ENCODE measurements around the gene RPA1. TPM values are rescaled to one million over a fixed set of nuclear protein-coding genes. Genes with fewer than 3 reads are reported as not detected.
A peak's percentile ranks its signal among the peaks of the same experiment; 100 is the strongest.

Gene RPA1
- total RNA-seq (2021) (201 and 212 TPM in 2 replicates), Bru-seq, nascent RNA (percentile 82 among the genes with signal in this experiment), BruChase-seq, experiment 1, labeled RNA remaining after a 2-hour chase (percentile 80 among the genes with signal in this experiment), BruChase-seq, experiment 2, labeled RNA remaining after a 6-hour chase (percentile 84 among the genes with signal in this experiment)
- long read RNA-seq, full-length matches to known transcripts: 243 of 322 reads
- long read RNA-seq, partial matches to known transcripts: 61 of 322 reads
- long read RNA-seq, other reads (novel, unspliced or antisense): 18 of 322 reads

DNA sequence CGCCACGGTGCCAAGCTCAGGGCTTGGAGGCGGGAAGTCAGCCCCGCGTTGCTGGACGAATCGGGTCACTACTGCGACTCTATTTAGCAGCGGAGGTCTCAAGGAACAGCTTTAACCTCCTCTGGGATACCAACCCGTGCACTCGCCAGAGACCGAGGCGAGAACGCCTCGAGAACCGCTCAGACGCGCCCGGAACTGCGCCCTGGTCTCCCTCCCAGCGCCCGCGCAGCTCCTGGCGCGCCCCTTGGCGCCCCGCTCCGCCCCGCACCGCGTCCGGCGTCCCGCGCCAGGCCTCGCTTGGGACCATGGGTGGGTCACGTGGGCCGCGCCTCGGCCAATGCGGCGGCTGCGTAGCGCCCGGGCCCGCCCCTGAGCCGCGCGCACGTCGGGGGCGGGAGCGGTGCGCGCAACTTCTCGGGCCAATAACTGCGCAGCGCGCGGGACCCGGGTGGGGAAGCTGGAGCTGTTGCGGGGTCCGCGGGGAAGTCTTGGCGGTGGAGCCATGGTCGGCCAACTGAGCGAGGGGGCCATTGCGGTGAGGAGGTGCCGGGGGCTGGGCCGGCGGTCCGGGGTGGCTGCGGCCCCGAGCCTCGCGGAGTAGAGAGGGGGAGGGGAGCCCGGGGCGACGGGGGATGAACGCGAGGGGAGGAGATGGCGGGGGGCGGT, at the start of gene RPA1, which contains the start of gene SMYD4:
RPA1 (plus strand) TSS at position 414 of the 666 bp plus-strand sequence; CDS start at position 503, 89 bp downstream.
SMYD4 (minus strand) TSS at position 311 of the 666 bp plus-strand sequence. CDS start 1,908 bp downstream, outside the sequence.
- ChIA-PET CTCF (interaction anchor here (0.6 to 1.1 kb wide), 4 partner anchors 34 to 99 kb away, joined by 3 to 7 read pairs (median 3); no protein-coding TSS in a partner anchor), POLR2A (ENCODE audit: unreplicated experiment) (interaction anchor here (0.5 to 1.4 kb wide), 8 partner anchors 9 to 181 kb away, joined by 3 to 11 read pairs (median 6); no protein-coding TSS in a partner anchor)
- peak within 1 kb of the TSS; percentile 96 for H3K4me3 ChIP-seq
- peaks cover 19% of the 10 kb centered on the region for H3F3A ChIP-seq (ENCODE audit: insufficient read depth, low read depth)
- DNase-seq: peak; percentile 70 to 92
- no TSS peak for BruUV-seq (replicated peaks)
- no peak for TF ChIP-seq EZH2 (IDR thresholded peaks at IDR 0.05; ENCODE audit: low read depth)
- TF ChIP-seq, protein P1, sequence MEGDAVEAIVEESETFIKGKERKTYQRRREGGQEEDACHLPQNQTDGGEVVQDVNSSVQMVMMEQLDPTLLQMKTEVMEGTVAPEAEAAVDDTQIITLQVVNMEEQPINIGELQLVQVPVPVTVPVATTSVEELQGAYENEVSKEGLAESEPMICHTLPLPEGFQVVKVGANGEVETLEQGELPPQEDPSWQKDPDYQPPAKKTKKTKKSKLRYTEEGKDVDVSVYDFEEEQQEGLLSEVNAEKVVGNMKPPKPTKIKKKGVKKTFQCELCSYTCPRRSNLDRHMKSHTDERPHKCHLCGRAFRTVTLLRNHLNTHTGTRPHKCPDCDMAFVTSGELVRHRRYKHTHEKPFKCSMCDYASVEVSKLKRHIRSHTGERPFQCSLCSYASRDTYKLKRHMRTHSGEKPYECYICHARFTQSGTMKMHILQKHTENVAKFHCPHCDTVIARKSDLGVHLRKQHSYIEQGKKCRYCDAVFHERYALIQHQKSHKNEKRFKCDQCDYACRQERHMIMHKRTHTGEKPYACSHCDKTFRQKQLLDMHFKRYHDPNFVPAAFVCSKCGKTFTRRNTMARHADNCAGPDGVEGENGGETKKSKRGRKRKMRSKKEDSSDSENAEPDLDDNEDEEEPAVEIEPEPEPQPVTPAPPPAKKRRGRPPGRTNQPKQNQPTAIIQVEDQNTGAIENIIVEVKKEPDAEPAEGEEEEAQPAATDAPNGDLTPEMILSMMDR (conservative IDR thresholded peaks at IDR 0.05): no peak
- peaks cover 68% of the 10 kb centered on the region for H3K79me2 ChIP-seq (ENCODE audit: low read depth)
- intact Hi-C loops (cut with micrococcal nuclease; ENCODE audit: unreplicated experiment): loop anchor here (2.0 kb wide), 1 partner anchor 113 kb away; no protein-coding TSS in a partner anchor
- H3K27ac ChIP-seq: peak within 1 kb of the TSS; percentile 27; the same call in 1 of the 2 replicates
- H2AFZ ChIP-seq: peak within 1 kb of the TSS; percentile 88
- H3K9me2 ChIP-seq (ENCODE audit: insufficient read depth): no peaks in the 10 kb centered on the region
- H4K20me1 ChIP-seq (ENCODE audit: insufficient read depth): peaks cover under 1% of the 10 kb centered on the region; the same call in 1 of the 2 replicates
- no peaks in the 10 kb centered on the region for H3K9me3 ChIP-seq (ENCODE audit: insufficient read depth, low read depth)
- no peaks in the 10 kb centered on the region for H3K27me3 ChIP-seq (ENCODE audit: insufficient read depth, low read depth)
- H3K4me2 ChIP-seq: peak within 1 kb of the TSS; percentile 96
- peaks cover 18% of the 10 kb centered on the region for H3K4me1 ChIP-seq (replicated peaks; ENCODE audit: insufficient read depth)
- peaks cover 12% of the 10 kb centered on the region; the same call in 1 of the 2 replicates for H3K36me3 ChIP-seq (ENCODE audit: low read depth)

DNA sequence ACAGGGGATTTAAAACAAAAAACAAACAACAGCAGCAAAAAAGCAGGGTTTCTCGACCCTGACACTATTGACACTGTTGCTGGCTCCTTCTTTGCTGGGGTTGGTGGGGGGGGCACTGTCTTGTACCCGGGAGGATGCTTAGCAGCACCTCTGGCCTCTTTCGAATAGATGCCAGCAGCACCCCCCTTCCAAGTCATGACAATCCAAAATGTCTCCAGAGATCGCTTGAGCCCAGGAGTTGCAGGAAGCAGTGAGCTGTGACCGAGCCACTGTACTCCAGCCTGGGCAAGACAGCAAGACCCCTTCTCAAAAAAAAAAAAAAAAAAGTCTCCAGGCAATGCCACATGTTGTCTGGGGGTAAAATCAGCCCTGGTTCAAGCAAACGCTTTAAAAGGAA, 47.6 kb upstream of the RPA1 start:
- CTCF ChIA-PET: interaction anchor here (0.6 to 0.7 kb wide), 2 partner anchors 8 to 65 kb away, joined by 4 read pairs; no protein-coding TSS in a partner anchor
- no peak overlapping the region for H3K4me3 ChIP-seq
- no peaks in the 10 kb centered on the region for H3K79me2 ChIP-seq (ENCODE audit: low read depth)
- H3K36me3 ChIP-seq (ENCODE audit: low read depth): no peaks in the 10 kb centered on the region; the same call in 1 of the 2 replicates
- no peak overlapping the region for H2AFZ ChIP-seq
- H4K20me1 ChIP-seq (ENCODE audit: insufficient read depth): no peaks in the 10 kb centered on the region
- POLR2A ChIA-PET (ENCODE audit: unreplicated experiment): no interaction called here
- no peaks in the 10 kb centered on the region for H3K9me2 ChIP-seq (ENCODE audit: insufficient read depth)
- TF ChIP-seq, protein P1 (conservative IDR thresholded peaks at IDR 0.05): no peak
- no peak for TF ChIP-seq EZH2 (IDR thresholded peaks at IDR 0.05; ENCODE audit: low read depth)
- H3K4me2 ChIP-seq: no peak overlapping the region
- H3K27me3 ChIP-seq (ENCODE audit: insufficient read depth, low read depth): no peaks in the 10 kb centered on the region
- no TSS peak for BruUV-seq (replicated peaks)
- no peaks in the 10 kb centered on the region for H3K9me3 ChIP-seq (ENCODE audit: insufficient read depth, low read depth)
- H3K4me1 ChIP-seq (replicated peaks; ENCODE audit: insufficient read depth): peaks cover 2% of the 10 kb centered on the region
- H3F3A ChIP-seq (ENCODE audit: insufficient read depth, low read depth): peaks cover 10% of the 10 kb centered on the region; the same call in 1 of the 2 replicates
- no peak for DNase-seq
- intact Hi-C loops (cut with micrococcal nuclease; ENCODE audit: unreplicated experiment): no loop called here
- H3K27ac ChIP-seq: no peak overlapping the region

DNA sequence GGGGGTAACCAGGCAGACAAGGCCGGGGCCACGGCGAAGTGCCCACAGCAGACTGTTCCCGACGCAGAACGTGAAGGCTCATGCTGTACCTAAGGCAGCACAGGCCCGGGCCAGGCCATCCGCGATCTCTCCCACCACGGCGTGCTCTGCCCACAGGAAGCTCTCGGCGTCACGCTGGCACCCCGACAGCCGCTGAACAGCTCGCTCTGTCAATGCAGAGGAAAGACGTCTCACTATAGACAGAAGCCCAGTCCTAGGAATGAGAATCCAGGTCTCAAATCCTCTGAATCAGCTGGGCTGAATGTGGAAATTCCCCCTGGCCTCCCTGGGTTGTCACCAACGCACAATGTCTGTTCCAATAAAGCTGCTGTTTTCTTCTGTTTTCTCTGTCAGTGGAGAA, 46.5 kb upstream of the RPA1 start:
- BruUV-seq (replicated peaks): no TSS peak
- H3K4me2 ChIP-seq: no peak overlapping the region
- peaks cover 10% of the 10 kb centered on the region for H3K4me1 ChIP-seq (replicated peaks; ENCODE audit: insufficient read depth)
- CTCF ChIA-PET: interaction anchor here (0.6 to 1.4 kb wide), 3 partner anchors 12 to 66 kb away, joined by 4 to 11 read pairs (median 6); no protein-coding TSS in a partner anchor
- H3K4me3 ChIP-seq: no peak overlapping the region
- no peak overlapping the region for H3K27ac ChIP-seq
- POLR2A ChIA-PET (ENCODE audit: unreplicated experiment): interaction anchor here (0.6 kb wide), 2 partner anchors 85 to 487 kb away, joined by 4 to 5 read pairs; no protein-coding TSS in a partner anchor
- intact Hi-C loops (cut with micrococcal nuclease; ENCODE audit: unreplicated experiment): no loop called here
- H3K9me3 ChIP-seq (ENCODE audit: insufficient read depth, low read depth): no peaks in the 10 kb centered on the region
- no peaks in the 10 kb centered on the region for H4K20me1 ChIP-seq (ENCODE audit: insufficient read depth)
- H3K27me3 ChIP-seq (ENCODE audit: insufficient read depth, low read depth): no peaks in the 10 kb centered on the region
- TF ChIP-seq, protein P1 (conservative IDR thresholded peaks at IDR 0.05): no peak
- TF ChIP-seq EZH2 (IDR thresholded peaks at IDR 0.05; ENCODE audit: low read depth): no peak
- H3K36me3 ChIP-seq (ENCODE audit: low read depth): no peaks in the 10 kb centered on the region; the same call in 1 of the 2 replicates
- no peak overlapping the region for H2AFZ ChIP-seq
- peaks cover 15% of the 10 kb centered on the region; the same call in 1 of the 2 replicates for H3F3A ChIP-seq (ENCODE audit: insufficient read depth, low read depth)
- no peak for DNase-seq
- H3K9me2 ChIP-seq (ENCODE audit: insufficient read depth): no peaks in the 10 kb centered on the region
- H3K79me2 ChIP-seq (ENCODE audit: low read depth): no peaks in the 10 kb centered on the region

Data from PC-9 (cell line).